HAP-1 (cell line): ENCODE measurements around the gene CPLX1.

Experiments
- DNase-seq, 2 experiments: peaks; one replicate each; pipeline ENCODE4 v3.0.0-alpha.2; 2016 to 2020; ENCODE audit warnings: low spot score in 2 of 2
- H3K27me3 ChIP-seq: fragments of 250-450 bp; sonication (Bioruptor Pico); 2 replicates; pipeline ENCODE4 v1.5.1; 2020; ENCODE audit warnings: low read depth, mild to moderate bottlenecking, moderate library complexity
- H3K36me3 ChIP-seq: fragments of 250-450 bp; sonication (Bioruptor Pico); replicated peaks from 2 replicates; pipeline ENCODE4 v1.5.1; 2020; ENCODE audit warnings: mild to moderate bottlenecking
- H3K4me1 ChIP-seq: fragments of 250-450 bp; sonication (Bioruptor Pico); 2 replicates; pipeline ENCODE4 v1.5.1; 2020; ENCODE audit warnings: mild to moderate bottlenecking
- H3K4me3 ChIP-seq: fragments of 250-450 bp; sonication (Bioruptor Pico); 2 replicates; pipeline ENCODE4 v1.5.1; 2020; ENCODE audit warnings: mild to moderate bottlenecking, moderate library complexity
- H3K9me3 ChIP-seq: fragments of 250-450 bp; sonication (Bioruptor Pico); 2 replicates; pipeline ENCODE4 v1.5.1; 2020; ENCODE audit warnings: mild to moderate bottlenecking, moderate library complexity
- in situ Hi-C: fragments of 300-500 bp; cut with MboI; formaldehyde crosslinking; loops from 3 replicates; pipeline ENCODE4 v1.14.3; 2020; ENCODE audit warnings: low sequenced_read_pairs, inconsistent platforms, mixed read lengths

CPLX1 gene

GRCh38 chr4:833156-833555 is 7.2 kb upstream of the CPLX1 start:
- H3K36me3 ChIP-seq = no peaks in the 10 kb centered on the region
- in situ Hi-C loops = no loop called here
- peaks cover 11% of the 10 kb centered on the region for H3K9me3 ChIP-seq
- DNase-seq = no peak
- H3K27me3 ChIP-seq = no peaks in the 10 kb centered on the region
- no peaks in the 10 kb centered on the region for H3K4me1 ChIP-seq
- H3K4me3 ChIP-seq = no peak overlapping the region

- in situ Hi-C loops = no loop called here
- H3K9me3 ChIP-seq = peaks cover 5% of the 10 kb centered on the region
Observed at GRCh38 chr4:832536-832935, 6.6 kb upstream of the CPLX1 start.

GRCh38 chr4:832108-832507 is 6.2 kb upstream of the CPLX1 start:
- Histone ChIP-seq H3K36me3 (no peaks in the 10 kb centered on the region), H3K9me3 (peaks cover 4% of the 10 kb centered on the region; the same call in 1 of the 2 replicates), H3K4me3 (no peak overlapping the region), H3K4me1 (no peaks in the 10 kb centered on the region), H3K27me3 (0 out of 2 replicates have a peak, but pooled peaks cover 6% of the 10 kb centered on the region)
- DNase-seq = no peak
- in situ Hi-C loops = no loop called here

More at GRCh38 chr4:832536-832935, 6.6 kb upstream of the CPLX1 start:
- Histone ChIP-seq H3K4me1 (no peaks in the 10 kb centered on the region), H3K36me3 (no peaks in the 10 kb centered on the region), H3K4me3 (no peak overlapping the region), H3K27me3 (0 out of 2 replicates have a peak, but pooled peaks cover 4% of the 10 kb centered on the region)
- no peak for DNase-seq

GRCh38 chr4:831483-831805 is 5.5 kb upstream of the CPLX1 start:
- Histone ChIP-seq H3K27me3 (peaks cover 9% of the 10 kb centered on the region; the same call in 1 of the 2 replicates), H3K4me1 (no peaks in the 10 kb centered on the region), H3K9me3 (peaks cover 4% of the 10 kb centered on the region; the same call in 1 of the 2 replicates), H3K36me3 (no peaks in the 10 kb centered on the region), H3K4me3 (no peak overlapping the region)
- in situ Hi-C loops = no loop called here
- DNase-seq = no peak

GRCh38 chr4:830601-831482 is 4.9 kb upstream of the CPLX1 start:
- no peaks in the 10 kb centered on the region for H3K36me3 ChIP-seq
- no peak for DNase-seq
- H3K4me3 ChIP-seq = no peak overlapping the region
- H3K4me1 ChIP-seq = no peaks in the 10 kb centered on the region
- H3K27me3 ChIP-seq = peaks cover 9% of the 10 kb centered on the region; the same call in 1 of the 2 replicates
- in situ Hi-C loops = no loop called here
- peaks cover 4% of the 10 kb centered on the region; the same call in 1 of the 2 replicates for H3K9me3 ChIP-seq

- DNase-seq = no peak
- H3K36me3 ChIP-seq = no peaks in the 10 kb centered on the region
- no peak overlapping the region for H3K4me3 ChIP-seq
- H3K27me3 ChIP-seq = peaks cover 14% of the 10 kb centered on the region
- H3K4me1 ChIP-seq = no peaks in the 10 kb centered on the region
- H3K9me3 ChIP-seq = peaks cover 4% of the 10 kb centered on the region; the same call in 1 of the 2 replicates
- in situ Hi-C loops = no loop called here
Observed at GRCh38 chr4:829761-830600, 4.1 kb upstream of the CPLX1 start.

GRCh38 chr4:829291-829690 is 3.4 kb upstream of the CPLX1 start:
- DNase-seq = no peak

GRCh38 chr4:828641-829271 is 2.8 kb upstream of the CPLX1 start:
- H3K9me3 ChIP-seq = peaks cover 4% of the 10 kb centered on the region; the same call in 1 of the 2 replicates
- no peaks in the 10 kb centered on the region for H3K4me1 ChIP-seq
- in situ Hi-C loops = no loop called here
- H3K27me3 ChIP-seq = peaks cover 26% of the 10 kb centered on the region
- no peak overlapping the region for H3K4me3 ChIP-seq
- no peak for DNase-seq
- no peaks in the 10 kb centered on the region for H3K36me3 ChIP-seq

More at GRCh38 chr4:829291-829690, 3.4 kb upstream of the CPLX1 start:
- Histone ChIP-seq H3K27me3 (peaks cover 21% of the 10 kb centered on the region), H3K36me3 (no peaks in the 10 kb centered on the region), H3K9me3 (peaks cover 4% of the 10 kb centered on the region; the same call in 1 of the 2 replicates), H3K4me1 (no peaks in the 10 kb centered on the region), H3K4me3 (no peak overlapping the region)
- in situ Hi-C loops = no loop called here

- Histone ChIP-seq H3K4me1 (no peaks in the 10 kb centered on the region), H3K36me3 (no peaks in the 10 kb centered on the region), H3K4me3 (no peak overlapping the region), H3K9me3 (peaks cover 4% of the 10 kb centered on the region; the same call in 1 of the 2 replicates), H3K27me3 (peaks cover 33% of the 10 kb centered on the region)
- DNase-seq = no peak
- in situ Hi-C loops = no loop called here
Observed at GRCh38 chr4:827209-828081, 1.5 kb upstream of the CPLX1 start.

- peaks cover 4% of the 10 kb centered on the region; the same call in 1 of the 2 replicates for H3K9me3 ChIP-seq
- no peaks in the 10 kb centered on the region for H3K4me1 ChIP-seq
- H3K27me3 ChIP-seq = peaks cover 35% of the 10 kb centered on the region
- H3K36me3 ChIP-seq = no peaks in the 10 kb centered on the region
- peak overlapping the region; percentile 17 for H3K4me3 ChIP-seq
- in situ Hi-C loops = no loop called here
- DNase-seq = no peak
Observed at GRCh38 chr4:826508-827208, 729 bp upstream of the CPLX1 start.

GRCh38 chr4:825063-825970 is 612 bp downstream of the CPLX1 start:
- Histone ChIP-seq H3K36me3 (no peaks in the 10 kb centered on the region), H3K9me3 (no peaks in the 10 kb centered on the region), H3K27me3 (peaks cover 38% of the 10 kb centered on the region), H3K4me1 (no peaks in the 10 kb centered on the region), H3K4me3 (no peak overlapping the region)
- DNase-seq = peak in 1 of 2 experiments; percentile 53
- in situ Hi-C loops = no loop called here
